Sigmoid colon (tissue), 3 donors: ENCODE data around the gene GPBP1.
"Not testable (repeated sequence)": the region's sequence is repeated elsewhere in the genome, so short reads cannot be mapped to it uniquely, and the experiment has no call there.

Experiments used
- CTCF ChIP-seq, 4 experiments: fragments of 450-650 bp in 3 of 4; fragments of 200-600 bp in 1 of 4; IDR thresholded peaks; one replicate each; pipeline ENCODE4 v1.5.1; 2016 to 2019; ENCODE audit warnings: antibody characterized with exemption in 4 of 4, mild to moderate bottlenecking in 3 of 4, moderate library complexity in 2 of 4
- POLR2A ChIP-seq, 2 donors: fragments of 450-650 bp; IDR thresholded peaks; one replicate each; pipeline ENCODE4 v1.6.1; 2016; ENCODE audit warnings: antibody characterized with exemption in 2 of 2, mild to moderate bottlenecking in 2 of 2, moderate library complexity in 2 of 2

- not testable (repeated sequence) for TF ChIP-seq CTCF, POLR2A (IDR thresholded peaks at IDR 0.05)
Measured at GRCh38 chr5:57170116-57170515, 3.7 kb upstream of the GPBP1 start.
